ENCODE results near the gene GTPBP3.

DNA sequence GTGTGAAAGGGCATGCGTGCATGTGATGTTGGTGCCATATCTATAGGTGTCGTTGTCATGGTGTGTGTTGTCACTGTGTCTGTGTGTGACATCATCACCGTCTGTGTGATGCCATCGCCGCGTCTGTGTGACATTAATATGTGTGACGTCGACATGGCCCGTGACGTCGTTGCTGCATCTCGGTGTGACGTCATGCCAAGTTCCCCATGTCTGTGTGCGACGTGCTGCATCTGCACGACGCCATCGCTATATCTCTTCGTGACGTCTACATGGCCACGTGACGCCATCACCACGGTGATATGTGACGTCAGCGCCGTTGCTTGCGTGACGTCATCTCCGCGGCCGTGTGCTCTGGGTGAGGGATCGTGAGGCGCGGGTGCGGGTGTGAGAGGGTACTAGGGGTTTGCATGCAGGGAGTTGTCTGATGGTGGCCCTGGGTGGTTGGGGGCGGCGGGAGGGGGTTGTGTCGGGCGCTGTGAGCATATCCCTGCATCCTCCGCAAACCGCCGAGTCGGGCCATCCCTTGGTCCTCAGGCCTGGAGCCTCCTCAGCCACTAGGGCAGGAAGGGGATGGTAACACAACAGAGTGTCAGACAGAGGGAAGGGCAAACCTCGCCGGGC lies 14.6 kb downstream of the GTPBP3 start:
- TF ChIP-seq POLR2A (IDR thresholded peaks at IDR 0.05) = no peak
- TF ChIP-seq, protein P1, sequence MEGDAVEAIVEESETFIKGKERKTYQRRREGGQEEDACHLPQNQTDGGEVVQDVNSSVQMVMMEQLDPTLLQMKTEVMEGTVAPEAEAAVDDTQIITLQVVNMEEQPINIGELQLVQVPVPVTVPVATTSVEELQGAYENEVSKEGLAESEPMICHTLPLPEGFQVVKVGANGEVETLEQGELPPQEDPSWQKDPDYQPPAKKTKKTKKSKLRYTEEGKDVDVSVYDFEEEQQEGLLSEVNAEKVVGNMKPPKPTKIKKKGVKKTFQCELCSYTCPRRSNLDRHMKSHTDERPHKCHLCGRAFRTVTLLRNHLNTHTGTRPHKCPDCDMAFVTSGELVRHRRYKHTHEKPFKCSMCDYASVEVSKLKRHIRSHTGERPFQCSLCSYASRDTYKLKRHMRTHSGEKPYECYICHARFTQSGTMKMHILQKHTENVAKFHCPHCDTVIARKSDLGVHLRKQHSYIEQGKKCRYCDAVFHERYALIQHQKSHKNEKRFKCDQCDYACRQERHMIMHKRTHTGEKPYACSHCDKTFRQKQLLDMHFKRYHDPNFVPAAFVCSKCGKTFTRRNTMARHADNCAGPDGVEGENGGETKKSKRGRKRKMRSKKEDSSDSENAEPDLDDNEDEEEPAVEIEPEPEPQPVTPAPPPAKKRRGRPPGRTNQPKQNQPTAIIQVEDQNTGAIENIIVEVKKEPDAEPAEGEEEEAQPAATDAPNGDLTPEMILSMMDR (IDR thresholded peaks at IDR 0.05) = no peak

Measured in tibial nerve (tissue), 3 donors.